Activated naive CD4-positive, alpha-beta T cell treated with anti-CD3 and anti-CD28 coated beads for 36 hours (primary cell): ENCODE results near the gene SLC12A8. TPM values are rescaled to one million over a fixed set of nuclear protein-coding genes. Genes with fewer than 3 reads are reported as not detected.
"Not testable (repeated sequence)": the region's sequence is repeated elsewhere in the genome, so short reads cannot be mapped to it uniquely, and the experiment has no call there.

Source experiments
- CTCF ChIA-PET: fragments of 350-600 bp; sonication (Branson Sonifier 250); formaldehyde crosslinking; loops from one replicate; lab custom pipeline; 2021; ENCODE audit warnings: antibody characterized with exemption; lab: Charles Lee
- DNase-seq: peaks from one replicate; pipeline ENCODE4 v3.0.0-alpha.2; 2020
- H3K27ac Mint-ChIP-seq: one replicate; pipeline ENCODE4 v1.8.0; 2021; ENCODE audit warnings: mild to moderate bottlenecking, mixed read lengths
- H3K27me3 Mint-ChIP-seq: one replicate; pipeline ENCODE4 v1.8.0; 2021; ENCODE audit warnings: low read depth, mixed read lengths
- H3K36me3 Mint-ChIP-seq: one replicate; pipeline ENCODE4 v1.8.0; 2021; ENCODE audit warnings: low read depth, mixed read lengths
- H3K4me1 Mint-ChIP-seq: one replicate; pipeline ENCODE4 v1.8.0; 2021; ENCODE audit warnings: low read depth, mixed read lengths
- H3K4me3 Mint-ChIP-seq: one replicate; pipeline ENCODE4 v1.8.0; 2021; ENCODE audit warnings: mild to moderate bottlenecking, moderate library complexity, mixed read lengths
- H3K9me3 Mint-ChIP-seq: one replicate; pipeline ENCODE4 v1.8.0; 2021; ENCODE audit warnings: mixed read lengths
- intact Hi-C: fragments of 100-400 bp; cut with micrococcal nuclease; formaldehyde crosslinking; loops from one replicate; pipeline ENCODE4 v1.15.1; 2023
- total RNA-seq, 2 experiments: library from RNA; stranded (reverse); gene quantifications; one replicate each; pipeline ENCODE4 v1.2.3, GENCODE V29; 2021

SLC12A8 gene
- total RNA-seq, 2 experiments from 2014 or later = 1.1 TPM

- no peak for DNase-seq
- H3K36me3 Mint-ChIP-seq = no peaks in the 10 kb centered on the region
- intact Hi-C loops = no loop called here
- no peaks in the 10 kb centered on the region for H3K4me1 Mint-ChIP-seq
- H3K9me3 Mint-ChIP-seq = peaks cover 14% of the 10 kb centered on the region
- no peaks in the 10 kb centered on the region for H3K27me3 Mint-ChIP-seq
- no peak overlapping the region for H3K27ac Mint-ChIP-seq
- no peak overlapping the region for H3K4me3 Mint-ChIP-seq
- CTCF ChIA-PET = no interaction called here
These were observed 110.1 kb downstream of the SLC12A8 start for GRCh38 chr3:125102470-125102869.

- intact Hi-C loops = no loop called here
- H3K27me3 Mint-ChIP-seq = no peaks in the 10 kb centered on the region
- DNase-seq = no peak
- no peaks in the 10 kb centered on the region for H3K4me1 Mint-ChIP-seq
- CTCF ChIA-PET = interaction anchor here (1.1 kb wide), 1 partner anchor 10 kb away, joined by 3 read pairs; no protein-coding TSS in a partner anchor
- no peaks in the 10 kb centered on the region for H3K36me3 Mint-ChIP-seq
- no peak overlapping the region for H3K4me3 Mint-ChIP-seq
- no peak overlapping the region for H3K27ac Mint-ChIP-seq
- H3K9me3 Mint-ChIP-seq = peaks cover 9% of the 10 kb centered on the region
These were observed 113.8 kb downstream of the SLC12A8 start for GRCh38 chr3:125098611-125099291.

- H3K9me3 Mint-ChIP-seq = no peaks in the 10 kb centered on the region
- no peaks in the 10 kb centered on the region for H3K27me3 Mint-ChIP-seq
- intact Hi-C loops = no loop called here
- CTCF ChIA-PET = no interaction called here
- no peak overlapping the region for H3K4me3 Mint-ChIP-seq
- DNase-seq = no peak
- H3K27ac Mint-ChIP-seq = no peak overlapping the region
- H3K4me1 Mint-ChIP-seq = no peaks in the 10 kb centered on the region
- H3K36me3 Mint-ChIP-seq = no peaks in the 10 kb centered on the region
These were observed 121.9 kb downstream of the SLC12A8 start for GRCh38 chr3:125090649-125091048.

GRCh38 chr3:125087768-125088391 lies 124.7 kb downstream of the SLC12A8 start:
- H3K9me3 Mint-ChIP-seq = no peaks in the 10 kb centered on the region
- CTCF ChIA-PET = no interaction called here
- H3K4me1 Mint-ChIP-seq = no peaks in the 10 kb centered on the region
- intact Hi-C loops = no loop called here
- no peak overlapping the region for H3K4me3 Mint-ChIP-seq
- no peaks in the 10 kb centered on the region for H3K36me3 Mint-ChIP-seq
- no peak overlapping the region for H3K27ac Mint-ChIP-seq
- H3K27me3 Mint-ChIP-seq = no peaks in the 10 kb centered on the region
- no peak for DNase-seq

- H3K4me1 Mint-ChIP-seq = no peaks in the 10 kb centered on the region
- no peaks in the 10 kb centered on the region for H3K36me3 Mint-ChIP-seq
- intact Hi-C loops = no loop called here
- H3K4me3 Mint-ChIP-seq = no peak overlapping the region
- DNase-seq = no peak
- CTCF ChIA-PET = no interaction called here
- no peak overlapping the region for H3K27ac Mint-ChIP-seq
- H3K9me3 Mint-ChIP-seq = no peaks in the 10 kb centered on the region
- no peaks in the 10 kb centered on the region for H3K27me3 Mint-ChIP-seq
These were observed 127.4 kb downstream of the SLC12A8 start for GRCh38 chr3:125085166-125085565.

GRCh38 chr3:125083776-125084175 lies 128.8 kb downstream of the SLC12A8 start:
- Mint-ChIP-seq H3K4me3 (no peak overlapping the region), H3K27ac (no peak overlapping the region), H3K4me1 (no peaks in the 10 kb centered on the region), H3K36me3 (no peaks in the 10 kb centered on the region), H3K27me3 (no peaks in the 10 kb centered on the region), H3K9me3 (no peaks in the 10 kb centered on the region)
- intact Hi-C loops = no loop called here
- no peak for DNase-seq
- CTCF ChIA-PET = interaction anchor here (0.8 to 1.2 kb wide), 2 partner anchors 67 kb away, joined by 3 read pairs; no protein-coding TSS in a partner anchor

GRCh38 chr3:125082339-125082738 lies 130.2 kb downstream of the SLC12A8 start:
- H3K4me1 Mint-ChIP-seq, H3K27ac Mint-ChIP-seq, H3K36me3 Mint-ChIP-seq, H3K9me3 Mint-ChIP-seq, intact Hi-C loops, H3K4me3 Mint-ChIP-seq, DNase-seq, H3K27me3 Mint-ChIP-seq: not testable (repeated sequence)
- CTCF ChIA-PET = interaction anchor here (0.9 kb wide), 1 partner anchor 68 kb away, joined by 3 read pairs; no protein-coding TSS in a partner anchor

- no peak overlapping the region for H3K27ac Mint-ChIP-seq
- no peaks in the 10 kb centered on the region for H3K36me3 Mint-ChIP-seq
- H3K9me3 Mint-ChIP-seq = no peaks in the 10 kb centered on the region
- H3K4me3 Mint-ChIP-seq = no peak overlapping the region
- CTCF ChIA-PET = no interaction called here
- H3K4me1 Mint-ChIP-seq = no peaks in the 10 kb centered on the region
- DNase-seq = no peak
- intact Hi-C loops = no loop called here
- H3K27me3 Mint-ChIP-seq = no peaks in the 10 kb centered on the region
These were observed 132.5 kb downstream of the SLC12A8 start for GRCh38 chr3:125080077-125080476.

- H3K4me1 Mint-ChIP-seq = no peaks in the 10 kb centered on the region
- no peaks in the 10 kb centered on the region for H3K27me3 Mint-ChIP-seq
- no peaks in the 10 kb centered on the region for H3K36me3 Mint-ChIP-seq
- intact Hi-C loops = no loop called here
- no peaks in the 10 kb centered on the region for H3K9me3 Mint-ChIP-seq
- DNase-seq = no peak
- no peak overlapping the region for H3K4me3 Mint-ChIP-seq
- CTCF ChIA-PET = no interaction called here
- H3K27ac Mint-ChIP-seq = no peak overlapping the region
These were observed 132.9 kb downstream of the SLC12A8 start for GRCh38 chr3:125079675-125080045.

- DNase-seq = no peak
- Mint-ChIP-seq H3K4me1 (no peaks in the 10 kb centered on the region), H3K27ac (no peak overlapping the region), H3K4me3 (no peak overlapping the region), H3K36me3 (no peaks in the 10 kb centered on the region), H3K9me3 (no peaks in the 10 kb centered on the region), H3K27me3 (no peaks in the 10 kb centered on the region)
- intact Hi-C loops = no loop called here
- CTCF ChIA-PET = no interaction called here
These were observed 133.4 kb downstream of the SLC12A8 start for GRCh38 chr3:125078951-125079674.

GRCh38 chr3:125077864-125078263 lies 134.7 kb downstream of the SLC12A8 start:
- intact Hi-C loops = no loop called here
- H3K9me3 Mint-ChIP-seq = no peaks in the 10 kb centered on the region
- H3K4me3 Mint-ChIP-seq = no peak overlapping the region
- no peaks in the 10 kb centered on the region for H3K27me3 Mint-ChIP-seq
- CTCF ChIA-PET = no interaction called here
- no peaks in the 10 kb centered on the region for H3K36me3 Mint-ChIP-seq
- DNase-seq = no peak
- H3K4me1 Mint-ChIP-seq = no peaks in the 10 kb centered on the region
- no peak overlapping the region for H3K27ac Mint-ChIP-seq

GRCh38 chr3:125076464-125076863 lies 136.1 kb downstream of the SLC12A8 start:
- no peak overlapping the region for H3K4me3 Mint-ChIP-seq
- H3K9me3 Mint-ChIP-seq = no peaks in the 10 kb centered on the region
- no peaks in the 10 kb centered on the region for H3K27me3 Mint-ChIP-seq
- H3K4me1 Mint-ChIP-seq = no peaks in the 10 kb centered on the region
- H3K36me3 Mint-ChIP-seq = no peaks in the 10 kb centered on the region
- intact Hi-C loops = no loop called here
- no peak for DNase-seq
- CTCF ChIA-PET = no interaction called here
- H3K27ac Mint-ChIP-seq = no peak overlapping the region
